HG03095 (cell line): ENCODE measurements around the gene MAP1S.
A peak's percentile ranks its signal among the peaks of the same experiment; 100 is the strongest.
"Not testable (repeated sequence)": the region's sequence is repeated elsewhere in the genome, so short reads cannot be mapped to it uniquely, and the experiment has no call there.

Source experiments
- ATAC-seq: cut with Tn5 transposase; IDR thresholded peaks from one replicate; pipeline ENCODE4 v1.9.1; 2021; ENCODE audit warnings: moderate library complexity; ENCODE audit not compliant: unreplicated experiment

MAP1S gene

GRCh38 chr19:17755977-17756670 is 36.8 kb downstream of the MAP1S start:
- no peak for ATAC-seq

GRCh38 chr19:17757125-17757524 is 37.8 kb downstream of the MAP1S start:
- no peak for ATAC-seq

GRCh38 chr19:17758515-17758914 is 39.2 kb downstream of the MAP1S start:
- ATAC-seq, result no peak

GRCh38 chr19:17761148-17761547 is 41.9 kb downstream of the MAP1S start:
- no peak for ATAC-seq

GRCh38 chr19:17762505-17763229 is 43.4 kb downstream of the MAP1S start:
- ATAC-seq, result no peak

GRCh38 chr19:17764348-17764747 is 45.1 kb downstream of the MAP1S start:
- no peak for ATAC-seq

GRCh38 chr19:17765069-17765618 is 45.9 kb downstream of the MAP1S start:
- ATAC-seq, result no peak

- no peak for ATAC-seq
Measured at GRCh38 chr19:17766543-17767131, 47.4 kb downstream of the MAP1S start.

- ATAC-seq, result no peak
Measured at GRCh38 chr19:17767559-17767958, 48.3 kb downstream of the MAP1S start.

- no peak for ATAC-seq
Measured at GRCh38 chr19:17770613-17771012, 51.3 kb downstream of the MAP1S start.

GRCh38 chr19:17772172-17772571 is 52.9 kb downstream of the MAP1S start:
- ATAC-seq, result no peak

- ATAC-seq, result no peak
Measured at GRCh38 chr19:17775245-17775927, 56.1 kb downstream of the MAP1S start.

GRCh38 chr19:17775991-17776803 is 56.9 kb downstream of the MAP1S start:
- peak; percentile 67 for ATAC-seq

GRCh38 chr19:17777840-17778239 is 58.6 kb downstream of the MAP1S start:
- ATAC-seq, result not testable (repeated sequence)

GRCh38 chr19:17778251-17778967 is 59.1 kb downstream of the MAP1S start:
- no peak for ATAC-seq

GRCh38 chr19:17778968-17779929 is 60.0 kb downstream of the MAP1S start:
- no peak for ATAC-seq

- no peak for ATAC-seq
Measured at GRCh38 chr19:17780781-17781180, 61.5 kb downstream of the MAP1S start.

GRCh38 chr19:17783721-17784120 is 64.4 kb downstream of the MAP1S start:
- not testable (repeated sequence) for ATAC-seq
